ENCODE measurements around the gene ASXL1.
A peak's percentile ranks its signal among the peaks of the same experiment; 100 is the strongest.

Gene ASXL1

GRCh38 chr20:32436968-32437367 is 78.8 kb downstream of the ASXL1 start:
- H3K36me3 ChIP-seq, result peaks cover 80% of the 10 kb centered on the region
- H3K27me3 ChIP-seq, result no peaks in the 10 kb centered on the region
- H3K9me3 ChIP-seq, result no peaks in the 10 kb centered on the region; the same call in 1 of the 2 replicates
- no peak for TF ChIP-seq CTCF (IDR thresholded peaks at IDR 0.05; ENCODE audit: low read depth, low read length)
- peaks cover 2% of the 10 kb centered on the region; the same call in 1 of the 2 replicates for H3K4me1 ChIP-seq
- DNase-seq, result no peak
- H3K4me3 ChIP-seq (ENCODE audit: low read depth, low read length), result no peak overlapping the region

GRCh38 chr20:32437391-32438074 is 79.4 kb downstream of the ASXL1 start:
- Histone ChIP-seq H3K4me3 (ENCODE audit: low read depth, low read length) (no peak overlapping the region), H3K36me3 (peaks cover 77% of the 10 kb centered on the region), H3K4me1 (peaks cover 2% of the 10 kb centered on the region; the same call in 1 of the 2 replicates), H3K9me3 (no peaks in the 10 kb centered on the region; the same call in 1 of the 2 replicates), H3K27me3 (no peaks in the 10 kb centered on the region)
- DNase-seq, result no peak
- peak; percentile 57 for TF ChIP-seq CTCF (IDR thresholded peaks at IDR 0.05; ENCODE audit: low read depth, low read length)

- DNase-seq, result no peak
- H3K4me1 ChIP-seq, result peaks cover 2% of the 10 kb centered on the region; the same call in 1 of the 2 replicates
Observed at GRCh38 chr20:32438331-32438858, 80.3 kb downstream of the ASXL1 start.

GRCh38 chr20:32439132-32439829 is 81.2 kb downstream of the ASXL1 start:
- Histone ChIP-seq H3K4me1 (peaks cover 5% of the 10 kb centered on the region; the same call in 1 of the 2 replicates), H3K9me3 (no peaks in the 10 kb centered on the region; the same call in 1 of the 2 replicates), H3K4me3 (ENCODE audit: low read depth, low read length) (no peak overlapping the region), H3K27me3 (no peaks in the 10 kb centered on the region), H3K36me3 (peaks cover 66% of the 10 kb centered on the region)
- no peak for DNase-seq
- TF ChIP-seq CTCF (IDR thresholded peaks at IDR 0.05; ENCODE audit: low read depth, low read length), result no peak

More at GRCh38 chr20:32438331-32438858, 80.3 kb downstream of the ASXL1 start:
- Histone ChIP-seq H3K9me3 (no peaks in the 10 kb centered on the region; the same call in 1 of the 2 replicates), H3K27me3 (no peaks in the 10 kb centered on the region), H3K36me3 (peaks cover 69% of the 10 kb centered on the region), H3K4me3 (ENCODE audit: low read depth, low read length) (no peak overlapping the region)
- TF ChIP-seq CTCF (IDR thresholded peaks at IDR 0.05; ENCODE audit: low read depth, low read length), result no peak

GRCh38 chr20:32440069-32440757 is 82.1 kb downstream of the ASXL1 start:
- H3K36me3 ChIP-seq, result peaks cover 64% of the 10 kb centered on the region
- peaks cover 9% of the 10 kb centered on the region for H3K4me1 ChIP-seq
- H3K9me3 ChIP-seq, result no peaks in the 10 kb centered on the region; the same call in 1 of the 2 replicates
- no peak for TF ChIP-seq CTCF (IDR thresholded peaks at IDR 0.05; ENCODE audit: low read depth, low read length)
- H3K4me3 ChIP-seq (ENCODE audit: low read depth, low read length), result no peak overlapping the region
- no peaks in the 10 kb centered on the region for H3K27me3 ChIP-seq
- DNase-seq, result no peak

All from BE2C (cell line).